Activated CD4-positive, CD25-positive, alpha-beta regulatory T cell treated with anti-CD3 and anti-CD28 coated beads, Interleukin-2, amount 50 U/mL, for 24 hours (primary cell): ENCODE results near the gene HTR5A.

Experiments used
- ATAC-seq, 2 donors: fragments of 150-1000 bp; cut with Tn5 transposase; one replicate each; pipeline ENCODE4 v1.10.0; 2021; ENCODE audit warnings: mild to moderate bottlenecking in 1 of 2, moderate library complexity in 1 of 2

Gene HTR5A

GRCh38 chr7:155093596-155093995 lies 23.5 kb downstream of the HTR5A start:
- ATAC-seq = no peak

- no peak for ATAC-seq
Measured at GRCh38 chr7:155094636-155095135, 24.6 kb downstream of the HTR5A start.

- ATAC-seq = no peak
Measured at GRCh38 chr7:155097338-155097737, 27.2 kb downstream of the HTR5A start.

GRCh38 chr7:155103839-155104238 lies 33.7 kb downstream of the HTR5A start:
- no peak for ATAC-seq

GRCh38 chr7:155104913-155105312 lies 34.8 kb downstream of the HTR5A start:
- ATAC-seq = no peak

- ATAC-seq = no peak
Measured at GRCh38 chr7:155106356-155106755, 36.2 kb downstream of the HTR5A start.

GRCh38 chr7:155107126-155107525 lies 37.0 kb downstream of the HTR5A start:
- ATAC-seq = no peak

- no peak for ATAC-seq
Measured at GRCh38 chr7:155108144-155108901, 38.2 kb downstream of the HTR5A start.

- ATAC-seq = no peak
Measured at GRCh38 chr7:155109121-155109520, 39.0 kb downstream of the HTR5A start.

GRCh38 chr7:155115288-155115687 lies 45.2 kb downstream of the HTR5A start:
- ATAC-seq = no peak

GRCh38 chr7:155119801-155120382 lies 49.8 kb downstream of the HTR5A start:
- no peak for ATAC-seq

- no peak for ATAC-seq
Measured at GRCh38 chr7:155120460-155120859, 50.3 kb downstream of the HTR5A start.

- ATAC-seq = no peak
Measured at GRCh38 chr7:155122831-155123230, 52.7 kb downstream of the HTR5A start.

- ATAC-seq = no peak
Measured at GRCh38 chr7:155123413-155123812, 53.3 kb downstream of the HTR5A start.

- no peak for ATAC-seq
Measured at GRCh38 chr7:155124706-155125105, 54.6 kb downstream of the HTR5A start.

- no peak for ATAC-seq
Measured at GRCh38 chr7:155129186-155129585, 59.1 kb downstream of the HTR5A start.

GRCh38 chr7:155129789-155130188 lies 59.7 kb downstream of the HTR5A start:
- ATAC-seq = no peak

- ATAC-seq = no peak
Measured at GRCh38 chr7:155130493-155130892, 60.4 kb downstream of the HTR5A start.

- no peak for ATAC-seq
Measured at GRCh38 chr7:155131090-155131489, 61.0 kb downstream of the HTR5A start.

- no peak for ATAC-seq
Measured at GRCh38 chr7:155132431-155132830, 62.3 kb downstream of the HTR5A start.

GRCh38 chr7:155136619-155137243 lies 66.6 kb downstream of the HTR5A start:
- peak in 1 of 2 donors; percentile 38 for ATAC-seq
